Small intestine (tissue), 7 donors: ENCODE measurements around the gene CTR9. TPM values are rescaled to one million over a fixed set of nuclear protein-coding genes. Genes with fewer than 3 reads are reported as not detected.

Experiments used
- DNase-seq, 2 donors: peaks; one replicate each; pipeline versions ENCODE4 v3.0.0 to v3.0.0-alpha.2; 2013
- FAIRE-seq: peaks from 2 replicates; lab custom pipeline; 2012; peaks lifted over from hg19 to GRCh38; lab: Jason Lieb, UNC
- H3K27ac ChIP-seq, 3 donors: one replicate each; pipeline ENCODE4 v1.5.1; 2013; ENCODE audit warnings: low read length in 2 of 3, mild to moderate bottlenecking in 2 of 3, control low read depth in 1 of 3, inconsistent platforms in 1 of 3, low read depth in 1 of 3, moderate library complexity in 1 of 3
- H3K27me3 ChIP-seq, 3 donors: one replicate each; pipeline ENCODE4 v1.6.1; 2013; ENCODE audit warnings: low read length in 3 of 3, inconsistent platforms in 1 of 3; ENCODE audit not compliant: control insufficient read depth in 3 of 3, insufficient read depth in 3 of 3
- H3K36me3 ChIP-seq, 3 donors: one replicate each; pipeline ENCODE4 v1.6.1; 2013; ENCODE audit warnings: low read length in 3 of 3, inconsistent platforms in 1 of 3, low read depth in 1 of 3, mild to moderate bottlenecking in 1 of 3, moderate library complexity in 1 of 3; ENCODE audit not compliant: control insufficient read depth in 3 of 3, insufficient read depth in 2 of 3
- H3K4me1 ChIP-seq, 3 donors: one replicate each; pipeline ENCODE4 v1.6.1; 2013; ENCODE audit warnings: low read length in 2 of 3, inconsistent platforms in 1 of 3, low read depth in 1 of 3, mild to moderate bottlenecking in 1 of 3, moderate library complexity in 1 of 3; ENCODE audit not compliant: control insufficient read depth in 3 of 3, insufficient read depth in 2 of 3
- H3K4me3 ChIP-seq, 3 donors: one replicate each; pipeline ENCODE4 v1.5.1; 2013; ENCODE audit warnings: low read length in 3 of 3, control low read depth in 1 of 3, inconsistent platforms in 1 of 3, low read depth in 1 of 3, mild to moderate bottlenecking in 1 of 3, moderate library complexity in 1 of 3
- H3K9me3 ChIP-seq, 2 donors: one replicate each; pipeline ENCODE4 v1.6.1; 2013; ENCODE audit warnings: low read depth in 1 of 2, low read length in 1 of 2; ENCODE audit not compliant: control insufficient read depth in 2 of 2, insufficient read depth in 1 of 2
- WGBS, 3 donors: extraction: QIAGEN DNeasy Blood & Tissue Kit; methylation state at CpG; one replicate each; pipeline ENCODE4 v1.1.7; 2013; 5-methylcytosine and 5-hydroxymethylcytosine counted together
- polyA plus RNA-seq, 4 donors: library from polyadenylated mRNA; stranded (reverse) in 3 of 4; unstranded in 1 of 4; fragments of 200-250 nt in 3 of 4; fragments of 120-200 nt in 1 of 4; gene quantifications; one replicate each; pipeline versions ENCODE4 v1.2.1 to v1.2.3, GENCODE V29; 2013
- donor health status: healthy with polysubstance abuse.
- donor health status: control.
- donor health status: control.
- donor health status: Bipolar disorder and iron deficiency.
- donor health status: healthy.

The CTR9 gene
- polyA plus RNA-seq, 4 donors: 14.1 to 44.7 (median 16.5) TPM

- peaks cover 0 to 8% (median 6%) of the 10 kb centered on the region in 3 donors for H3K4me1 ChIP-seq
- H3K4me3 ChIP-seq: no peak overlapping the region
- H3K27ac ChIP-seq: no peak overlapping the region
- DNase-seq: no peak
- FAIRE-seq: no peak
- H3K27me3 ChIP-seq: no peaks in the 10 kb centered on the region
- H3K9me3 ChIP-seq: no peaks in the 10 kb centered on the region
- H3K36me3 ChIP-seq: no peaks in the 10 kb centered on the region
Measured at GRCh38 chr11:10747733-10748132, 3.3 kb upstream of the CTR9 start.

DNA sequence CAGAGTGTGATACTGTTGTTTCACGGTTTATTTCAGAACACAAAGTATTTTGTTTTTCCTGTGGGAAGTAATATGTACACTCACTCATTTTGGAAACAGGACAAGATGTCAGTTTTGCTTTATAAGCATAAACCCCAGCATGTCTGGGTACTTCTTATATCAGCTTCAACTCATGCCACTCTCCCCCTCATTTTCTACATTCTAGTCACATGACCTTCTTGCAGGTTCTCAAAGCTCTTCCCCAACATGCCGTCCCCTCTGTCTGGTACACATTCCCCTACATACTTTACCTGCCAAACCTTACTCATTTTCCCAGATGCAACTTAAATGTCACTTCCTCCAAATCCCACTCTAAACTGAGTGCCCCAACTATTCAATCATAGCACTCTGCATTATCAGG, 1.6 kb upstream of the CTR9 start:
- FAIRE-seq (no peak), DNase-seq (no peak)
- Histone ChIP-seq H3K36me3 (peaks cover 0 to 2% (median 2%) of the 10 kb centered on the region in 3 donors), H3K4me1 (peaks cover 0 to 6% (median 0%) of the 10 kb centered on the region in 3 donors), H3K27ac (no peak overlapping the region), H3K4me3 (no peak overlapping the region), H3K27me3 (no peaks in the 10 kb centered on the region), H3K9me3 (no peaks in the 10 kb centered on the region)
- 74 to 92% (median 77%) methylated on average over 2 of the region's 2 CpGs for WGBS, 3 donors

DNA sequence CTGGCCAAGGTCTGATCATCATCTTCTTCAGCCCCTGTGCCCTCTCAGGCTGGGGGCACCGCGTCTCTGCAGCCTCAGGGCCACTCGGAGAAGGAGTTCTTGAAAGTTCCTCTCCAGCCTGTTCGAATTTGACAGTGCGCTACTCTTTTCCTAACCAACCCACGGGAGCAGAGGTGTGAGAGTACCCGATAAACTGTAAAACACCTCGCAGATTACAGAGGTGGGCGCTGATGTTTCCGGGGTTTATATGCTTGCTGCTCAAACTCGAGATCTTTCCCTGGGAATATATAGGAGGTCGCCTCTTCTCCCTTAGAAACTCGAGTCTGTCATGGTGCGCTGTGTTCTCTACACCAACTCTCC, 515 bp downstream of the CTR9 start:
- H3K4me1 ChIP-seq: peaks cover 0 to 6% (median 0%) of the 10 kb centered on the region in 3 donors
- DNase-seq: no peak
- peak overlapping the region; percentile 71 to 95 (median 88) for H3K4me3 ChIP-seq
- WGBS, 3 donors: 0 to 1% (median 0%) methylated on average over 14 of the region's 14 CpGs
- no peaks in the 10 kb centered on the region for H3K9me3 ChIP-seq
- peaks cover 2 to 4% (median 3%) of the 10 kb centered on the region in 3 donors for H3K36me3 ChIP-seq
- no peaks in the 10 kb centered on the region for H3K27me3 ChIP-seq
- H3K27ac ChIP-seq: peak overlapping the region; percentile 92 to 100 (median 99)
- FAIRE-seq: no peak

DNA sequence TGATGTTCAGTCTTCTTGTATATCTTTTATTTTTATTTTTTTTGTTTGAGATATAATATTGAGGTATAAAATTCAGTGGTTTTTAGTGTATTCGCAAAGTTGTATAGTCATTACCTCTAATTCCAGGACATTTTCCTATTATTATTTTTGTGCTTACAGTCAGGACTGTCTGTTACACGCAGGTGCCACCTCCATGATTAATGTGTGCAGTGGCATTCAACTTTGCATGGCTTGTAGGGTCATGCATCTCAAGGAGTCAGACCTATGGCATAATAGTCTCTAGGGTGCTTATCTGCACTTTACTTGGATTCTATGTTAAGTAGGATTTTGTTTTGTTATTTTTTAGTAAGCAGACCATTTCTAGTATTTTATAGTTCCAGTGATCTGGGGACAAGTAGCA, 1.0 kb downstream of the CTR9 start:
- Histone ChIP-seq H3K9me3 (no peaks in the 10 kb centered on the region), H3K4me1 (peaks cover 0 to 6% (median 0%) of the 10 kb centered on the region in 3 donors), H3K36me3 (peaks cover 5 to 8% (median 5%) of the 10 kb centered on the region in 3 donors), H3K27me3 (no peaks in the 10 kb centered on the region), H3K4me3 (peak overlapping the region in 2 of 3 donors; percentile 88 to 95), H3K27ac (peak overlapping the region in 1 of 3 donors; percentile 100)
- WGBS, 3 donors: 19 to 43% (median 25%) methylated on average over 2 of the region's 2 CpGs
- DNase-seq (peak; percentile 27 to 38), FAIRE-seq (no peak)

GRCh38 chr11:10752486-10752885, 1.4 kb downstream of the CTR9 start:
- no peaks in the 10 kb centered on the region for H3K9me3 ChIP-seq
- no peaks in the 10 kb centered on the region for H3K27me3 ChIP-seq
- H3K27ac ChIP-seq: no peak overlapping the region
- peaks cover 5 to 12% (median 9%) of the 10 kb centered on the region in 3 donors for H3K36me3 ChIP-seq
- no peak for FAIRE-seq
- WGBS, 3 donors: 60 to 75% (median 66%) methylated on average over 7 of the region's 7 CpGs
- H3K4me3 ChIP-seq: peak overlapping the region in 2 of 3 donors; percentile 88 to 95
- peak in 1 of 2 donors; percentile 33 for DNase-seq
- H3K4me1 ChIP-seq: peaks cover 0 to 6% (median 0%) of the 10 kb centered on the region in 3 donors

DNA sequence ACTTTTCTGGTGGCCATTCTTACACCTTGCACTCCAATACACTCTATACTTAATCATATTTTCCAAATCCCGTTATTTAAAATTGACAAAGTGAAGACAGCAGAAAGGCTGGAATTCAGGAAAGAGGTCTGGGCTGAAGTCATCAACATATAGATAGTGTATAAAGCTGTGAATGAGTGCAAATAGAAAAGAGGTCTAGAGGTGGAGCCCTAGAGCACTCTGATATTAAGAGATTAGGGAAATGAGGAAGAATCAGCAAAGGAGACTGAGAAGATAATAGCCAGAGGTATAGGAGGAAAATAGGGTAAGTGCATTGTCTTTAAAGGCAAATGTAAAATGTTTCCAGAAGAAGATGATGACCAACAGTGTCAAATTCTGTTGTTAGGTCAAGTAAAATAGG, 7.9 kb downstream of the CTR9 start:
- H3K36me3 ChIP-seq: peaks cover 16 to 25% (median 21%) of the 10 kb centered on the region in 3 donors

DNA sequence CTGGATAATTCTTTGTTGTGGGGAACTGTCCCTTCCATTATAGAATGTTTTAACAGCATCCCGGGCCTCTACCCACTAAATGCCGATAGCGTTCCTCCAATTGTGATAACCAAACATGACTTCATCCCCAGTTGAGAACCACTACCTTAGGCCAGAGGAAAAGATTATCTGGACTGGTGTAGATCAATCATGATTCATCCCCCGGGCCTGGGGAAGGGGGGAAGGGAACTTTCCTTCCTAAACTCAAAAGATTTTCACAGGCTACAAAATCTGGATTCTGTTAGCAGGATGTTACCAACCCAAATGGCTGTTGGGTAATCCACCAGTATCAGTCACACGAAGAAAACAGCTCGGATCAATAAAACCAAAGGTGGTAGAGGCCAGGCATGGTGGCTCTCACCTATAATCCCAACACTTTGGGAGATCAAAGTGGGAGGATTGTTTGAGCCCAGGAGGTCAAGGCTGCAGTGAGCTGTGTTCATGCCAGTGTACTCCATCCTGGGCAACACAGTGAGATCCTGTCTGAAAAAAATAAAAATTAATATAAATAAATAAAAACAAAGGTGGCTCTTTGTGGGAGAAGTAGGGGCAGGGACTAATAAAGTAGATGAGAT, 10.1 kb downstream of the CTR9 start:
- H3K4me3 ChIP-seq: no peak overlapping the region
- no peaks in the 10 kb centered on the region for H3K27me3 ChIP-seq
- no peaks in the 10 kb centered on the region for H3K4me1 ChIP-seq
- no peaks in the 10 kb centered on the region for H3K9me3 ChIP-seq
- DNase-seq (no peak), FAIRE-seq (no peak)
- no peak overlapping the region for H3K27ac ChIP-seq
- WGBS, 3 donors: 89 to 91% (median 90%) methylated on average over 6 of the region's 6 CpGs
- peaks cover 14 to 29% (median 29%) of the 10 kb centered on the region in 3 donors for H3K36me3 ChIP-seq

More for the DNA sequence above, 7.9 kb downstream of the CTR9 start:
- FAIRE-seq: no peak
- H3K4me3 ChIP-seq: no peak overlapping the region
- DNase-seq: no peak
- no peaks in the 10 kb centered on the region for H3K27me3 ChIP-seq
- WGBS, 3 donors: 94 to 96% (median 95%) methylated on average over 1 of the region's 1 CpG
- H3K4me1 ChIP-seq: no peaks in the 10 kb centered on the region
- H3K27ac ChIP-seq: no peak overlapping the region
- no peaks in the 10 kb centered on the region for H3K9me3 ChIP-seq

GRCh38 chr11:10762185-10762584, 11.1 kb downstream of the CTR9 start:
- no peaks in the 10 kb centered on the region for H3K9me3 ChIP-seq
- no peaks in the 10 kb centered on the region for H3K4me1 ChIP-seq
- no peak overlapping the region for H3K27ac ChIP-seq
- no peaks in the 10 kb centered on the region for H3K27me3 ChIP-seq
- FAIRE-seq (no peak), DNase-seq (no peak)
- H3K36me3 ChIP-seq: peaks cover 11 to 28% (median 25%) of the 10 kb centered on the region in 3 donors
- H3K4me3 ChIP-seq: no peak overlapping the region
